NCI-H510A (cell line): Measurements from ENCODE around the gene MYO7A.

ENCODE experiments used
- DNase-seq: peaks from one replicate; lab custom pipeline; 2025; lab: John Stamatoyannopoulos, UW

The MYO7A gene

DNA sequence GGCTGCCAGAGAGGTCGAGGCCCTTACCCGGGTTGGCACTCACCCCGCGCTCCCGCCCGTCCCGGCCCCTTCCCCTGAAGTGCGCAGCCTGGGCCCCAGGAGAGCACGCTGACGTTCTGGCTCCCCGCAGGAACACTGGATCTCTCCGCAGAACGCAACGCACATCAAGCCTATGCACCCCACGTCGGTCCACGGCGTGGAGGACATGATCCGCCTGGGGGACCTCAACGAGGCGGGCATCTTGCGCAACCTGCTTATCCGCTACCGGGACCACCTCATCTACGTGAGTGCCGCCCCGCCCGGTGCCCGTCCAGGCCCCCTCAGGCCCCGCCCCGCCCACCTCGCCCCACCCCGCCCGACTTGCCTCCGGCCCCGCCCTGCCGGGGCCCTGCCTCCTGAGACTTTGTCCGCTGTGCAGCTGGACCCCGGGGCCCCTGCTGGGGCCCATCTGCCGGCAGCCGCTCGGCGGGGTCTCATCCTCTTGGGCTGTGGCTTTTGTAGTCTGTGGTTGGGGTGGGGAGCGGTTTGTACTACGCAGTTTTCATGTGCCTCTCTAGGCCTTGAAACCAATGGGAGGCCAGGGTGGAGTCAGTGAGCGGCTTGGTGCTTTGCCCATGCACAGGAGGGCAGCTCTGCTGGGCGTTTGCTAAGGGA lies 19.7 kb downstream of the MYO7A start:
- no peak for DNase-seq

GRCh38 chr11:77148963-77149715 lies 21.1 kb downstream of the MYO7A start:
- DNase-seq: no peak

GRCh38 chr11:77149716-77150392 lies 21.8 kb downstream of the MYO7A start:
- no peak for DNase-seq

- no peak for DNase-seq
Measured at GRCh38 chr11:77150836-77151235, 22.8 kb downstream of the MYO7A start.

DNA sequence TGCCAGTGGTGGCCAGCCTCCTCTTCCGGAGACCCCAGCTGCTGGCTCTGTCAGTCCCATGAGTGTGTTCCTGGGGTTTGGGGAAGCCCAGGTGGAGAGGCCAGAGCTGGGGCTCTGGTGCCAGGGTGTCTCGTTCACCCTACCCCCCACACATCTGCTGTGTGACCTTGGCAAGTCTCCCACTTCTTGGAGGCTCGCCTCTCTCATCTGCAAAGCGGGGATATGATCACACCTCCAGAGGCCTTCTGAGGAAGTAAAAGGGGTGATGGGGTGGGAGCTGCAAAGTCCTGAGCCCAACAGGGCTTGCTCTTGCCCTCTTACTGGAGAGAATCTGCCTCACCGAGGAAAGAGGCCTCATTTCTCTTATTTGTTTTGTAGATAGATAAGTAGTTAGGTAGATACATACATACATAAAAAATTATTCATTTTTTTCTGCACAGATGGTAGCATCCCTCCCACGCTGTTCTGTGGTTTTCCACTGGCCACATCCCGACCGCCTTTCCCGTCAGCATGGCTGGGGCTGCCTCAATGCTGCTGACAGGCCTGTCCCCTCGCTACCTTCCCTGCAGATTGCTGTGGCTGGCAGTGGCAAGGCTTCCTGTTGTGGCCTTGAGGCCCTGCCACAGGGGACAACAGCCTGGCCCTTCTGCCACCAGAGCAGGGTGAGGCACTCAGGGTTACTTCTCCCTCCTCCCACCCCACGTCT lies 23.9 kb downstream of the MYO7A start:
- DNase-seq: no peak

DNA sequence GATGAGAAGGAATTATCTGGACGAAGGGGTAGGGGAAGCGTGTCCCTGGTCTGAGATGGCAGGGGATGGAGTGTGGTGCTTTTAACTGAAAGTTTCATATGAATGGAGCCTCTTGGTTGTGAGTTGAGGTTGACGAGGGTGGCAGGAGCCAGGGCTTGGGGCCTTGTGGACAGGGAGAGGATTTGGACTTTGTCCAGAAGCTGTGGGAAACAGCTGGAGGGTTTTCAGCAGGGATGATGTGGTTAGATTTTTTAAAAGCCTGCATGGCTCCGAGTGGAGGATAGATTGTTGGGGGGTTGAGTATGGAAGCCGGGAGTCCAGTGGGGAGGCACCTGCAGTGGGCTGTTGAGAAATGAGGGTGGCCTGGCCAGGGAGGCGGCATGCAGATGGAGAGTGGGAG lies 24.8 kb downstream of the MYO7A start:
- DNase-seq: no peak

DNA sequence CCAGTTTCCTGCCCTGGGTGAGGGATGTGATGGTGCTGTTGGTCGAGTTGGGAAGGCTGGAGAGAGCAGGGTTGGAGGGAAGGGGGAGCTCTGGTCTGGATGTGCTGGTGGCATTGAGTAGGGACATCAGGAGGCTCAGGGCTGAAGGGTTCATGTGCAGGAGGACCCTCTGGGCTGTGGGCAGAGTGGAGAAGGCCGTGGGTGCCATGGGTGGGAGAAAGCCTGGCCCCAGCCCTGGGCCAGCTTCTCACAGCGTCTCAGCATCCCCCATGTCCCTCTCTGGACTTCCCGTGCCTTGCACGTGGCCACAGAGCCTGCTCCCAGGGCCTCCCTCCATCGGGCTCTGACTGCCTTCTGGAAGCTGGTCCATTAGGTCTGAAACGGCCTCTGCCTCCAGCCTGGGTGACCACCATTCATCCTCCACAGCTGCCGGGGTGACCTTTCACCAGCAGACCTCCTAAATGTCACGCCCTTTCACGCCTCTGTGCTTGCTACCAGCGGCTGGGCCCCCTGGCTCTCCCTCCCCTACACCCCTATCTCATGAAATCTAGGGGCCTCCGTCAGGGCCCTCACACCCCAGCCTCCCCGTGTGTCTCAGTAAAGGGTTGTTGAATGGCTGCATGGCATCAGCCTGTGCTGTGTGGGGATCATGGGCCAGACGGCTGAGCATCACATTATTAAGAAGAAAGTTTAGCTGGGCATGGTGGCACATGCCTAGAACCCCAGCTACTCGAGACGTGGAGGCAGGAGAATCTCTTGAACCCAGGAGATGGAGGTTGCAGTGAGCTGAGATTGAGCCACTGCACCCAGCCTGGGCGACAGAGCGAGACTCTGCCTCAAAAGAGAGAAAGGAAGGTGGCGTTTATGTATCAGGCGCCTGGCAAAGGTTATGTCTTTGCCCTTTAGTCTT lies 25.5 kb downstream of the MYO7A start:
- DNase-seq: no peak

DNA sequence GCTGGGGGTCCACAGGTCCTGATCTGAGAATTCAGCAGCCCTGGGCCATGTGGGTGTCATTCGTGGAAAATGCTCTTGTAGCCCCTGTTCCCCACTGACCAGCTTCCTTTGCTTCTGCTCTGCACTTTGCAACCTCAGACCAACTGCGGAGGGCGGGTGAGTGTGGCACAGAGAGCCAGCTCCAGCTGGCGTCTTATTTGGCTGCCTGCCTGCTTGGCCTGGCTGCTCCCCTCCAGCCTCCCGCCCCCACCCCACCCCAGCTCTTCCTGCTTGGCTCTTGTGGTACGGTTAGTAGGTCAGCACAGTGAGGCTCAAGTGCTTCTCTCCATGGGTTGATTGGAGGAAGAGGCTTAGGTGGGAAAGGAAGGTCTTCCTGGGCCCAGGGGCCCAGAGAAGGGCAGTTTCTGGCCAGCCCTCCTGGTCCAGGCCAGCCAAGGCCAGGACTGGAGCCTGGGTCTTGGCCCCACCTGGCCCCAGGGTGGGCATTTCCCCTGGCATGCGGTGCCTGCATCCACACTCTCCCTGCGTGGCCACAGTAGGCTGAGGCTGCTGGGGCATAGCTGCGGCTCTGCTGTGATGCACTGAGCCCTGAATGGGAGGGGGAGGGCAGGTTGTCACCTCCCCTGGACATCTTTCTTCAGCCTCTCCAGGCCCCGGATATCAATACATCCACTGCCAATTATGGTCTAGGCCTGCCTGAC lies 26.5 kb downstream of the MYO7A start:
- peak; percentile 68 for DNase-seq

DNA sequence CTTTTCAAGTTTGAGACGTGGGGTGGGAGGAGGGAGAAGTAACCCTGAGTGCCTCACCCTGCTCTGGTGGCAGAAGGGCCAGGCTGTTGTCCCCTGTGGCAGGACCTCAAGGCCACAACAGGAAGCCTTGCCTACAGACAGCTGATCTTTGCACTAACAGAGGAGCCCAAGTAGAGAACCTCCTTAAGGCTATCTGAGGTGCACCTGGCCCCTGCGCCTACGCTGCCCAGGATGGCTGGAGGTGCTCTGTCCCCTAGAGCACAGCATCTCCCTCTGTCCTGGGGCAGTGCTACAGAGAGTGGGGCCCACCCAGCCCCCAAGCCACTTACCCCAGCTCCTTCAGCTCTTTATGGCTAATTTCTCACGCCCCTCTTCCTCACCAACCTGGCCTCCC lies 27.0 kb downstream of the MYO7A start:
- no peak for DNase-seq

DNA sequence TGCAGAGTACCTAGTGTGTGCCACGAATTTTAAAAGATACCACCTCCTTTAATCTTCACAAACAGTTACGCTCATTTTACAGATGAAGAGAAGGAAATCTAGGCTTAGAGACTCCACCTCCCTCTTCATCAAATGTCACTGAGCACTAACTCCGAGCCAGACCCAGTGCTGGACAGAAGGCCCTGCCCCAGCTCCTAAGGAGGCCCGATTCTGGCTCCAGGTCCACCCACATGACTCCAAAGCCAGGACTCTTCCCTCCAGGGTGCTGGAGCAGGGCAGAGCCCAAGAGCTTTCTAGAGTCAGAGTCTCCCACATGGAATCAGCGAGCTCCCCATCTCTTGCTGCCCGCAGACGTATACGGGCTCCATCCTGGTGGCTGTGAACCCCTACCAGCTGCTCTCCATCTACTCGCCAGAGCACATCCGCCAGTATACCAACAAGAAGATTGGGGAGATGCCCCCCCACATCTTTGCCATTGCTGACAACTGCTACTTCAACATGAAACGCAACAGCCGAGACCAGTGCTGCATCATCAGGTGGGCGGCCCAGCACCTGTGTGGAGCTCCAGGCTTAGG lies 27.6 kb downstream of the MYO7A start:
- no peak for DNase-seq

- no peak for DNase-seq
Measured at GRCh38 chr11:77156396-77157195, 28.6 kb downstream of the MYO7A start.

GRCh38 chr11:77158041-77158695 lies 30.1 kb downstream of the MYO7A start:
- DNase-seq: no peak

DNA sequence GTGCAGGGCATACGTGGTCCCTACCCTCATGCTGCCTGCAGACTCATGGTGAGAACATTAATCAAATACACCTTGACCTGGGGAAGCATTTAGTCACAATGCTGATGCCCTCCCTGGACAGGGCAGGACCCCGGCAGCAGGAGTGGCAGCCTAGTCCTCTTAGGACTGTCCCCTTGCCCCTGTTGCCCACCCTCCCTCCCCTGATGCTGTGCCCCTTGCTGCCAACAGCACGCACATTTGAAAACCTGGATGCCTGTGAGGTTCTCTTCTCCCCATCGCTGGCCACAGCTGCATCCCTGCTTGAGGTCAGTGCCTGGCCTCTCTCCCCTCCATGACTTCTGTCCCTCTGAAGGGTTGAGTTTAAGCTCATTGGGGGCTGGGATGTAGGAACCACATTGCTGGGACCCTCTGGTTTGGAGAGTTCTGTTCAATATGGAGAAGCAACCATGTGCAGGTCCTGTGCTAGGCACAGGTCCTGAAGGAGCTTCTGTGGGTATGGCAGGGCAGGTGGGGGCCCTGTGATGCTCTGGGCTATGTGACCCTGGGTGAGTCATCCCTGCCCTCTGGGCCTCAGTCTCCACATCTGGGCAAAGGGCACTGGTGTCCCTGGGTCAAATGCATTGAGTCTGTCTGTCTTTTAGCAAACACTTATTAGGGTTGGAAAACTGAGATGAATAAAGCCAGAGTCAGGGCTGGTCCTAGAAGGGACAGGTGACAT lies 31.3 kb downstream of the MYO7A start:
- DNase-seq: no peak

GRCh38 chr11:77159937-77160495 lies 32.0 kb downstream of the MYO7A start:
- DNase-seq: no peak

GRCh38 chr11:77163271-77163670 lies 35.2 kb downstream of the MYO7A start:
- no peak for DNase-seq

GRCh38 chr11:77165066-77165465 lies 37.0 kb downstream of the MYO7A start:
- DNase-seq: no peak

GRCh38 chr11:77166021-77166420 lies 38.0 kb downstream of the MYO7A start:
- DNase-seq: no peak

DNA sequence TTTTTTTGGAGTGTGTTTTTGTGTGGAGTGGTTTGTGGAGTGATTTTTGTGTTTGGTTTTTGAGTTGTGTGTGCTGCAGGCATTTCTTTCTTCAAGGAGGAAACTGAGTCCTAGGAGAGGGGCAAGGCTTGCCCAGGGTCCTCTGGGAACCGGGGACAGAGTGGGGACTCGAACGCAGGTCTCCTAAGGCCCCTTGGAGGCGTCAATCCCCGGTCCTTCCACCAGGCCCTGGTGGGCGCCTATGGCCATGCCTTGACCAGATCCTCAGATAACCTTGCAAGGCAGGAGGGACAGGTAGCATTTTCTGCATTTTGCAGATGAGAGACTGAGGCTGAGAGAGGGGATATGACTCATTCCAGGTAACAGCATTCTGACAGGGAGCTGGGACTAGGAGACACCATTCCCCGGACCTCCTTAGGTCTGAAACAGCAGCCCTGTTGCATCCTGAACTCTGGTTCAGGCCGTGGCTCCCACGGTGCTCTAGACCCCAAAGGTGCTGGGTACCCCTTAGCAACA lies 39.1 kb downstream of the MYO7A start:
- no peak for DNase-seq
